ENCODE results near the gene LRP1B.

Gene LRP1B

DNA sequence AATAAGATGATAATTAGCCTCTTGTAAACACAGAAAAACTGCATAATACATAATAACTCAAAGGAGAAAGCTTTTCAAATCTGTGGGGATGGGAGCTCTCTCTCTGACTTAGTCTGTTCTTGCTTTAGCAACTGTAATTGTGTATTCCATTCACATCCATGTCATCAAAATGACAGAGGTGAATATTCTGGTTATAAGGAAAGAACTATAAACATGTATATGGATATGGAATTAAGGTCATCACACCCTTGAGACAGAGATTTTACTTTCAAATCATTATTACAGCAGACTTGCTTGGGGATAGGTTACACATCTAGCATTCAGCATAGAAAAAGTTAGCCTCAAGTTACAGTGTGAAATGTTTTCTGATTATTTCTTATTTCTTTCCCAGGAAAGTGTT, 497.7 kb downstream of the LRP1B start:
- H3K27me3 ChIP-seq (ENCODE audit: insufficient read depth, low read length), result no peaks in the 10 kb centered on the region
- TF ChIP-seq, protein P1, sequence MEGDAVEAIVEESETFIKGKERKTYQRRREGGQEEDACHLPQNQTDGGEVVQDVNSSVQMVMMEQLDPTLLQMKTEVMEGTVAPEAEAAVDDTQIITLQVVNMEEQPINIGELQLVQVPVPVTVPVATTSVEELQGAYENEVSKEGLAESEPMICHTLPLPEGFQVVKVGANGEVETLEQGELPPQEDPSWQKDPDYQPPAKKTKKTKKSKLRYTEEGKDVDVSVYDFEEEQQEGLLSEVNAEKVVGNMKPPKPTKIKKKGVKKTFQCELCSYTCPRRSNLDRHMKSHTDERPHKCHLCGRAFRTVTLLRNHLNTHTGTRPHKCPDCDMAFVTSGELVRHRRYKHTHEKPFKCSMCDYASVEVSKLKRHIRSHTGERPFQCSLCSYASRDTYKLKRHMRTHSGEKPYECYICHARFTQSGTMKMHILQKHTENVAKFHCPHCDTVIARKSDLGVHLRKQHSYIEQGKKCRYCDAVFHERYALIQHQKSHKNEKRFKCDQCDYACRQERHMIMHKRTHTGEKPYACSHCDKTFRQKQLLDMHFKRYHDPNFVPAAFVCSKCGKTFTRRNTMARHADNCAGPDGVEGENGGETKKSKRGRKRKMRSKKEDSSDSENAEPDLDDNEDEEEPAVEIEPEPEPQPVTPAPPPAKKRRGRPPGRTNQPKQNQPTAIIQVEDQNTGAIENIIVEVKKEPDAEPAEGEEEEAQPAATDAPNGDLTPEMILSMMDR (IDR thresholded peaks at IDR 0.05; ENCODE audit: low read length), result no peak
- no peak for TF ChIP-seq EZH2 (IDR thresholded peaks at IDR 0.05; ENCODE audit: borderline replicate concordance, low read length)

DNA sequence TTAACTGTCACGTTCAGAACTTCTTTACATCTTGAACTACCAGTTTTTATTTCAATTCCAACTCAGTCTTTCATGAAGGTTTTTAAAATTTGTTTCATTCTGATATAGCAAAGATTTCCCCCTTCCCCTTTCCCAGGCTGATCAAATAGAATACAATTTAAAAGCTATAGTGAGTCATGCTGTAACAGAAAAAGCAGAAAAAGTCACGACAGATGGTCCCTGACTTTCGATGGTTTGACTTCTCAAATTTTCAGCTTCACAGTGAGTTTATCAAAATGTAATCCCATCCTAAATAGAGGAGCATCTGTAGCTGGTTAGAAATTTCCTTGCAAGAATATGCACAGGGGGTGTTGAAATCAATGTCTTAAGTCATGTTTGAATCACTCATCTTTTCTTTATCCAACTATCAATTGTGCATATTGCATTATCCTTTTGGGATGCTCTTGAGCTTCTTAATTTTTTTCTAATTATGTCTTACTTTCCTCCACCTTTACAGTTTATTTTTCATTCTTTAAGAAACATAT, 500.3 kb downstream of the LRP1B start:
- H3K4me1 ChIP-seq (ENCODE audit: insufficient read depth, low read length, severe bottlenecking), result no peaks in the 10 kb centered on the region
- H2AFZ ChIP-seq (ENCODE audit: low read length), result no peak overlapping the region
- no peaks in the 10 kb centered on the region for H3K36me3 ChIP-seq (ENCODE audit: insufficient read depth, low read length)
- TF ChIP-seq, protein P1 (IDR thresholded peaks at IDR 0.05; ENCODE audit: low read length), result no peak
- no peak for TF ChIP-seq EZH2 (IDR thresholded peaks at IDR 0.05; ENCODE audit: borderline replicate concordance, low read length)
- H3K79me2 ChIP-seq (ENCODE audit: insufficient read depth, low read length), result no peaks in the 10 kb centered on the region
- no peaks in the 10 kb centered on the region for H4K20me1 ChIP-seq (ENCODE audit: insufficient read depth, low read length)
- no peaks in the 10 kb centered on the region for H3F3A ChIP-seq (ENCODE audit: insufficient read depth, low read length)
- no peak overlapping the region for H3K9ac ChIP-seq (ENCODE audit: low read length)
- H3K27ac ChIP-seq (ENCODE audit: low read depth, low read length, poor library complexity, severe bottlenecking), result no peak overlapping the region
- no peak overlapping the region for H3K4me2 ChIP-seq (ENCODE audit: low read length)
- no peaks in the 10 kb centered on the region for H3K9me3 ChIP-seq (ENCODE audit: low read length)
- no peaks in the 10 kb centered on the region for H3K9me2 ChIP-seq (ENCODE audit: low read depth, low read length)
- H3K4me3 ChIP-seq (ENCODE audit: low read depth, low read length, poor library complexity, severe bottlenecking), result no peak overlapping the region
- H3K27me3 ChIP-seq (ENCODE audit: insufficient read depth, low read length), result no peaks in the 10 kb centered on the region

More for the DNA sequence above, 497.7 kb downstream of the LRP1B start:
- Histone ChIP-seq H3K9me2 (ENCODE audit: low read depth, low read length) (no peaks in the 10 kb centered on the region), H3K27ac (ENCODE audit: low read depth, low read length, poor library complexity, severe bottlenecking) (no peak overlapping the region), H2AFZ (ENCODE audit: low read length) (no peak overlapping the region), H3K9me3 (ENCODE audit: low read length) (no peaks in the 10 kb centered on the region), H3K4me3 (ENCODE audit: low read depth, low read length, poor library complexity, severe bottlenecking) (no peak overlapping the region), H3K4me2 (ENCODE audit: low read length) (no peak overlapping the region), H3K36me3 (ENCODE audit: insufficient read depth, low read length) (no peaks in the 10 kb centered on the region), H4K20me1 (ENCODE audit: insufficient read depth, low read length) (no peaks in the 10 kb centered on the region), H3K4me1 (ENCODE audit: insufficient read depth, low read length, severe bottlenecking) (no peaks in the 10 kb centered on the region), H3K9ac (ENCODE audit: low read length) (no peak overlapping the region), H3F3A (ENCODE audit: insufficient read depth, low read length) (no peaks in the 10 kb centered on the region), H3K79me2 (ENCODE audit: insufficient read depth, low read length) (no peaks in the 10 kb centered on the region)

DNA sequence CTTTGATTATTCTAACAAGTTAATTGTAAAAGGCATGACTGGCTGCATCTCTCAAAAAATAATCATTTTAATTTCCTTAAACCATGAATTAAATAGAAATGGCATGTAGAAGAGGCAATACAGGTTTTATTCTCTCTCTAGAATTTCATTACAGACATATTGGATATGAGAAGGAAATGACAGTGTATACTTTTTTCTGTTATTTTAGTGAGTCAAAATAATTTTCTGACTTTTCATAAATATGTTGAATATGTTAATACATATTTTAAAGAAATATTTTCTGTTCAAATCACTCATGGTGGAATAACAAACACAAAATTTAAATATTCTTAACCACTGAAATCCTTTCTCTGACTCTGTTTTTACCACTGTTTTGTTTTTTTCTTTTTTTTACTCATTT, 510.4 kb downstream of the LRP1B start:
- H3K27ac ChIP-seq (ENCODE audit: low read depth, low read length, poor library complexity, severe bottlenecking), result no peak overlapping the region
- no peak overlapping the region for H2AFZ ChIP-seq (ENCODE audit: low read length)
- no peaks in the 10 kb centered on the region for H3K79me2 ChIP-seq (ENCODE audit: insufficient read depth, low read length)
- no peaks in the 10 kb centered on the region for H3K27me3 ChIP-seq (ENCODE audit: insufficient read depth, low read length)
- H3K4me1 ChIP-seq (ENCODE audit: insufficient read depth, low read length, severe bottlenecking), result no peaks in the 10 kb centered on the region
- H3K9ac ChIP-seq (ENCODE audit: low read length), result no peak overlapping the region
- no peaks in the 10 kb centered on the region for H4K20me1 ChIP-seq (ENCODE audit: insufficient read depth, low read length)
- H3F3A ChIP-seq (ENCODE audit: insufficient read depth, low read length), result no peaks in the 10 kb centered on the region
- no peak overlapping the region for H3K4me2 ChIP-seq (ENCODE audit: low read length)
- TF ChIP-seq, protein P1 (IDR thresholded peaks at IDR 0.05; ENCODE audit: low read length), result no peak
- no peak for TF ChIP-seq EZH2 (IDR thresholded peaks at IDR 0.05; ENCODE audit: borderline replicate concordance, low read length)
- H3K36me3 ChIP-seq (ENCODE audit: insufficient read depth, low read length), result no peaks in the 10 kb centered on the region
- H3K9me3 ChIP-seq (ENCODE audit: low read length), result no peaks in the 10 kb centered on the region
- H3K9me2 ChIP-seq (ENCODE audit: low read depth, low read length), result no peaks in the 10 kb centered on the region
- H3K4me3 ChIP-seq (ENCODE audit: low read depth, low read length, poor library complexity, severe bottlenecking), result no peak overlapping the region
